NOMO-1 (cell line): ENCODE measurements around the gene ETHE1.

Experiments
- DNase-seq, 2 experiments: peaks; one replicate each; lab custom pipeline; 2025; ENCODE audit not compliant: unreplicated experiment in 2 of 2; lab: John Stamatoyannopoulos, UW

ETHE1 gene

GRCh38 chr19:43526884-43527859 is at the start of gene ETHE1:
TSS of gene ETHE1 (minus strand) at chr19:43527201. CDS start at chr19:43527177, 24 bp downstream.
- DNase-seq: peak; percentile 49 to 81

DNA sequence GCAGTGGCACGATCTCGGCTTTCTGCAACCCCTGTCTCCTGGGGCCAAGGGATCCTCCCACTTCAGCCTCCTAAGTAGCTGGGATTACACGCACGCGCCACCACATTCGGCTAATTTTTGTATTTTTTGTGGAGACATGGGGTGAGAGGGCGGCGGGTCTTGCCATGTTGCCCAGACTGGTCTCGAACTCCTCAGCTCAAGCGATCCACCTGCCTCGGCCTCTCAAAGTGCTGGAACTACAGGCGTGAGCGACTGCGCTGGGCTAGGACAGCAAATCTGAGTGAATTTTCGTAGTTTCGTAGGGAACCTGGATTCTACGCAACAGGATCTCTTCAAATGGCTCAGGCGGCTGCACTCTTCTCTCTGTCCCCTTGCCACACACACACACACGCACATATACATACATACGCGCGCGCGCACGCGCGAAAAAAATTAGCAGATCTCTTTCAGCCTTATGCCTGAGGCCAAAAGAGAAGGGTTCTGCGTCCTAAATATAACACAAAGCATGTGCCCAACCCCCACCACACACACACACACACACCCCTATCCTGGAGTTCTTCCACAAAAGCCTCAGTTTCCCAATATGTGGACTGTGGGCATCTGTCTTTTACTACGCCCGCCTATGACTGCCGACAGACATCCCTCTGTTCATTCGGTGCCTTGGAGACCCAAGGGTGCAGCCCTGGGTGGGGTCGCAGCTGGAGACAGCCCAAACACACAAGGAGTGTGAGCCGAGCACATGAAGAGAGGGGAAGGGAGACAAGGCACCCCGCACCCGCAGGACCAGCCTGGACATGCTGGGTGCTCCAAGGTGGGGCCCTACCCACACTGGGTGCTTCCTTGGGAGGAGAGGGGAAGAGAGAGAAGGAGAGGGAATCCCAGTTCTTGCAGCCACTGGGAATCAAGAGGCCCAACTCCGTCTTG is 49.2 kb upstream of the ETHE1 start:
- peak; percentile 35 to 40 for DNase-seq

DNA sequence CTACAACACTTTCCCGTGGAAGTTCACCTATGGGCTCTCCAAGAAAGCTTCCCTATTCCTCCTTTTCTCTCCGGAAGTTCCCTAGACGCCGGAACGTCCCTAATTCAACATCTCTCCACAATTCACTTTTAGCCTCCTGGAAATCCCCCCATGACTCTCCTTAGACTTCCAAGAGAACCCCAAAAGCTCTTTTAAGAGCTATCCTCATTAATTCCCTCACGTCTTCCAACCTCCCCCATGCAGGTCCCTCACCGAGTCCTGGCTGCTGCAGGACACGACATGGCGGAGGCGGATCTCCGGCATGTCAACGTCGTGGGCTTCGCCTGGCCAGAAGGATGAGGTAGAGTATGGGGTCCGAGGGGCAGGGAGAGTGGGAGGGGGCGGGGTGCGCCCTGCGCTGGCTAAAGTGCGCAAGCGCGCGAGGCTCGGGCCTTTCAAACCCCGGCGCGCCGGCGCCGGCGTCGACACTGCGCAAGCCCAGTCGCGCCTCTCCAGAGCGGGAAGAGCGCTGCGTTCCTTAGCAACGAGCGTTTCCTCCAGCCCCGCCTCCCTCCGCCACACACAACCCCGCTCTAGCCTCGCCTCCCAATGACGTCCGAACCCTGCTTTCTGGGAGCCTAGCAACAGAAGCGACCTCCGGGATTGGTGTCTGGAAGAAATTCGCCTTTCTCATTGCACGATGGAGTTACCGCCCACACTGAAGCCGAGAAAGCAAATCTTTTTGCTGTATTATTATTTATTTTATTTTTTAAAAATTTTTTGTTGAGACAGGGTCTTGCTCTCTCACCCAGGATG is 48.4 kb upstream of the ETHE1 start, which contains the start of the genes PINLYP and XRCC1:
PINLYP (plus strand) TSS at position 646 of the 795 bp plus-strand sequence. CDS start 1,391 bp downstream, outside the sequence.
XRCC1 (minus strand) TSS at position 372 of the 795 bp plus-strand sequence; CDS start at position 303, 69 bp downstream.
- peak; percentile 98 to 99 for DNase-seq

GRCh38 chr19:43574424-43575155 is 47.6 kb upstream of the ETHE1 start:
- no peak for DNase-seq

- DNase-seq: no peak
These were observed 45.2 kb upstream of the ETHE1 start for GRCh38 chr19:43572171-43572588.

GRCh38 chr19:43570174-43570791 is 43.3 kb upstream of the ETHE1 start:
- DNase-seq: no peak

DNA sequence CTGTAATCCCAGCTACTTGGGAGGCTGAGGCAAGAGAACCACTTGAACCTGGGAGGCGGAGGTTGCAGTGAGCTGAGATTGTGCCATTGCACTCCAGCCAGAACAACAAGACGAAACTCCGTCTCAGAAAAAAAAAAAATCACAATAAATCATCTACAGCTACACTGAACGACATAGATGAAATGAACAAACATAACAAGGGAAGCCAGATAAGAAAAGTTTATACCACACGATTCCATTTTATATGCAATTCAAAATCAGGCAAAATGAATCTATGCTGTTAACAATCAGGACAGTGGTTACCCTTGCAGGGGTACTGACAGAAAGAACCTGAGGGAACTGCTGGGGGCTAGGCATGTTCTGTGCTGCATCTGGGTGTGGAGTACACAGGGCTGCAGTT is 42.7 kb upstream of the ETHE1 start:
- DNase-seq: no peak

DNA sequence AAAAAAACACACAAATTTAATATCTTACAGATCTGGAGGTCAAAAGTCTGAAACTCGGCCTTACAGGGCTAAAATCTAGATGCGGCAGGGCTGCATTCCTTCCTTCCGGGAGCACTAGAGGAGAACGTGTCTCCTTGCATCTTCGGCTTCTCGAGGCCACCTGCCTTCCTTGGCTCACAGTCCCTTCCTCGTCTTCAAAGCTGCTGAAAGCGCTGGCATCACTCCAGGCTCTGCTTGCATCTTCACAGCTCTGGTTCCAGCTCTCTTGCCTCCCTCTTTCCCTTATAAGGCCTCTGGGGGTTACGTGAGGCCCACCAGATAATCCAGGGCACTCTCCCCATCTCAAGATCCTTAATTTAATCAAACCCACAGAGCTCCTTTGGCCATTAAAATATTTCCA is 37.8 kb upstream of the ETHE1 start:
- DNase-seq: no peak

- DNase-seq: peak in 1 of 2 experiments; percentile 10
These were observed 36.9 kb upstream of the ETHE1 start for GRCh38 chr19:43563816-43564457.

- DNase-seq: peak; percentile 96 to 100
These were observed 35.8 kb upstream of the ETHE1 start for GRCh38 chr19:43562698-43563241.

- no peak for DNase-seq
These were observed 35.3 kb upstream of the ETHE1 start for GRCh38 chr19:43562226-43562697.

DNA sequence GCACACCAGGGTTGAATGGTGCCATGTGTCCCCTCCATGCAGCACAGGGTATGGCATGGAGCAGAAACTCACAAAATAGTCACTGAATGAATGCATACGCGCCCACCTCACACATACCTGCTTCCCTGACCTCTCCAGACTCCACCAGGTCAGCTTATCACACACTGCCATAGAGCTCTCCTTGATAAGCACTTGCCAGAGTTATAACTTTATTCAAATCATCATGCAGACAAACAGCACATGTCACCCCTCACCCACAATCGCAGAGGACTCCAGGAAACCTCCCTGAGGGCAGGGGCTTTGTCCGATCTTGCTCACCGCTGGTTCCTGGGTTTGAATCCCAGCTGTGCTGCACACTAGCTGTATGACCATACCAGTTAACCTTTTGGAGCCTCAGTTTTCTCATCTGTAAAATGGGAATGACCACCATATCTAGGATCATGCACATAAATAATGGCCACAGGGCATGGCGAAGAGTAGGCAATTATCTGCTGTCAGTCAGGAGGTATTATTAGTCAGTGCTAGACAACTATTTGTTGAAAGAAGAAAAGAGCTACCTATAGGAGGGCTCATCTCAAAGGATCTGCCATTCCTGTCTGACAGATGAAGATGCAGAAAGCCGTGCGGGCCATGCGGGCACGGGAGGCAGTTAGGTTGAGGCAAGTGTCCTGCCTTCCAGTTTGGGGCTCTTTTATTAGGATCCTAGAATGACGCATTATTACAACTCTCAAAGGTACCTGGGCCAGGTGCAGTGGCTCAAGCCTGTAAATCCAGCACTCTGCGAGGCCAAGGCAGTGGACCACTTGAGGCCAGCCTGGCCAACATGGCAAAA is 34.4 kb upstream of the ETHE1 start:
- DNase-seq: no peak

GRCh38 chr19:43560687-43561086 is 33.7 kb upstream of the ETHE1 start:
- no peak for DNase-seq

DNA sequence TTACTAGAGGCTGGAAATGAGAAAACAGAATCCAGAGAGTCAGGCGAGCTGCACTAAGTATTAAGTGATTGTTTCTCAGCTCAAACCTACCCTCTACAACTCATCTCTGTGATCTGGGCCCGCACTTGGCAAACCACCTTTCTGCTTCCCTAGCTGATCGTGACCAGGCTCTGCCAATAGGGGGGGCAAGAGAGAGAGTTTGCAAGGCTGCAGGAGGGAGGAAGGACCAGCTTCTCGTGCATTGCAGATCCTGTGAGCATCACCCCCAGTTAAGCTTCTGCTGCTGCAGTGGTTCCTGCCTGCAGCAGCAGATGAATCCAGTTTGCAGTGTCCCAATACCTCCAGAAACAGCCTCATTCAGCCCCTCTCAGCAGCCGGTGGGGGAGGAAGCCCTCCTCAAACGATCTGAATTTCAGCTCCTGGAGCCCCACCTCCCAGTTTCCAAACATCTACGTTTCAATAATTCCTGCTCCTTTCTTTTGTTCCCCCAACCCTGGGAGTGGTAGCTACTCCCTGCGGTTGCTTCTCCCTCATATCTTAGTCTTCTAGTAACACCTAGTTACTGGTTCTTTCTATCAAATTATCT is 28.3 kb upstream of the ETHE1 start:
- DNase-seq: peak; percentile 49 to 72

DNA sequence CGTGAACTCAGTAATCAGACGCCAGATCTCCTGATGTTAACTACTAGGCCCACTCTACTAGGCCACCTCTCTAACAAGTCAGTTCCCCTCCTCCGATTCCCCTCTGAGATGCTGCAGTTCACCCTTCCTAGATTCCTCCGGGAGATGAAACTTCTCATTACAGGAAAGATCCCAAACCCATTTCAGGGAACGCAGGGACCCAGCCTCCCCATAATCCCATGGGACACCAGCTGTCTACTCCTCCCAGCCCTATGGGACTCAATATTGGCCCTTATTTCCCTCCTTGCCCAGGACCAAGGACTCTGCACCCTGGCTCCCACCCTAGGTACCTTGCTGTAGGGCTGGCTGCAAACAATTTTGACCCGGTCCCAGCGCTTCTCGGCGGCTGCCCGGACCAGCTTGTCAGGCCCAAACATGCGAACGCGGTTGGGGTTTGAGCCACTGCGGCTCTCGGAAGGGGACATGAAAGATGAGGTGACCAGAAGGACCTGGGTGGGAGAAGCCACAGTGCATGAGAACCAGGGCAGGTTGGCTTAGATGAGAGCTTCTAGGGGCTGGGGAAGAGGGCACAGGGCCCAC is 27.4 kb upstream of the ETHE1 start:
- DNase-seq: no peak

DNA sequence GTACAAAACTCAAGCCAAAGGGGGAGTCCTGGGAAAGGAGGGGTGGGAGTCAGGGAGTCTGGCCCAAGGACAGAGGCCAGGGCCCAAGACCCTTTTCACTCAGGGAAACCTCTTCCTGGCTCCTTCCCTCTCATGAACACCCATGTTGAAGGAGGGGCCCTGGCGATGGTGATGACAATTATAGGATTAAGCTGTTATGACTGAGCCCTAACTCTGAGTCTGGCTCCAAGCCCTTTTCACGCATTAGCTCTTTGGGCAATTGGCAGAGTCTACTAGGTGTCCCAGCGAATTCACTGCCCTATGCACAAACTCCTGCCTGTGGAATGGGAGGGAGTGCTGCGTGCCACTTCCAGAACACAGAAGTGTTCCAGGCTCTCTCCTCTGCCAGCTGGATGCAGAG is 26.7 kb upstream of the ETHE1 start:
- DNase-seq: no peak

DNA sequence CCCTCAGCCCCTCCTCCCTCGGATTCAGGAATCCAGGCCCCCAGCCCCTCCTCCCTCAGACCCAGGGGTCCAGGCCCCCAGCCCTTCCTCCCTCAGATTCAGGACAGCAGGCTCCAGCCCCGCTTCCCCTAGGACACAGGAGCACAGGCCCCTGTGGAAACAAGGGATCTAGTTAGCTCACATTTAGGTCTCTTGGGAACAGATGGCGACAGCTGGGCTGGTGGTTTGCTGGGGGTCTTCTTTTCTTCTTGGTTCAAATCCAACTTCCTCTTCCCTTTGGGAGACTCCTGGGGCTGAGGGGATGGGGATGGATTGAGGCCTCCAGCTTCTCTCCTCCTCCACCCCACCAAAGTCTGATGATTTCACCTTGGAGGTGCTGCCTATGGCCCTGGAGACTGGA is 25.6 kb upstream of the ETHE1 start:
- DNase-seq: no peak
